ENCODE measurements around the gene OPA1. TPM values are rescaled to one million over a fixed set of nuclear protein-coding genes. Genes with fewer than 3 reads are reported as not detected.

OPA1 gene
- polyA plus RNA-seq, 1 donor (not counting 4 experiments of a cell fraction or from before 2014, with no cell fraction given): 50.1 TPM

DNA sequence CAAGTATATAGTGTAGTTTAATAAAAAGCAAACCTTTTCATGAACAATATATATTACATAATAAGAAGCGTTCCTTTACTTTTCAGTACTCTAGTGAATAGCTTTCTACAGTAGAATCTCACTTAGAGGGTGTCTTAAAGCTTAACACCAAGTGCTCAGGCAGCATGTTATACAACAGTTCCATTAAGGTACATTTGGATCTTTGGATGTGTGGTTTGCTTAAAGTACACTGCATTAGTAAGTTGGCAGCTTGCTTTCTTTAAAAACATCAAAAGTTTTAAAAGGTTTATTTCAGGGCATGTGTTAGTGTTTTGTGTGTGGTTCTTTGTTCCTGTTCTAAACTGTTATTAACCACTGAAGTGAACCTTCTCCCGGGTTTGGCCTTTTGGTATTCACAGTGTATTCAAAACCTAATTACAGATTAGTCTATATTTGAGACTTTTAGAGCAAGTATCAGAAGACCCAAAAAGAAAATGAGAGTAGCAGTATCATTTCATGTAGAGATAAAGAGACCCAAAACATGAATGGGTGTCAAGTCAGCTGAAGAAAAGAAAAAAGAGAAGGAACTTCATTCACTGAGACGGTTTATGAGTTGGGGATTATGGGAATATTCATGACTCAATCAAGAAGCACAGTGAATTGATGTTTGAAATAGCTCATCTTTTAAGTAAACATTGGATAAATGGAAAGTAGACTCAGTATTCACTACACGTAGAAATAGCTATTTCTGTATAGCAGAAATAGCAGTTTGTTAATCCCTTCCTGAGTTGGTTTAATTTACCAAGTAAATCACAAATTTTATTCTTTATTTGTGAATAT is 93.9 kb downstream of the OPA1 start:
- H3K9me1 ChIP-seq (ENCODE audit: control insufficient read depth, extremely low read depth, insufficient read depth, low read length): no peaks in the 10 kb centered on the region
- H3K4me2 ChIP-seq (ENCODE audit: control insufficient read depth, extremely low read depth, insufficient read depth, low read depth, low read length): no peak overlapping the region
- no peaks in the 10 kb centered on the region for H3K27me3 ChIP-seq (ENCODE audit: control insufficient read depth, extremely low read depth, insufficient read depth, low read length)
- no peak overlapping the region for H3K4me3 ChIP-seq (ENCODE audit: control insufficient read depth in 2 of 3, extremely low read depth in 1 of 3, insufficient read depth in 2 of 3, low read depth in 1 of 3, low read length in 3 of 3)
- dilution Hi-C loops (cut with MboI; ENCODE audit: extremely low pct_ligation_motif_present, low sequenced_read_pairs): no loop called here
- no peak overlapping the region for H3K9ac ChIP-seq (ENCODE audit: control insufficient read depth, extremely low read depth, insufficient read depth, low read length)
- no peak overlapping the region for H3K27ac ChIP-seq (ENCODE audit: control insufficient read depth, insufficient read depth, low read length)
- H3K4me1 ChIP-seq (ENCODE audit: control insufficient read depth, extremely low read depth, insufficient read depth, low read length): no peaks in the 10 kb centered on the region
- H3K36me3 ChIP-seq (ENCODE audit: control insufficient read depth in 2 of 2, extremely low read depth in 1 of 2, insufficient read depth in 2 of 2, low read length in 2 of 2): peaks cover 4 to 6% of the 10 kb centered on the region in 2 experiments
- H3K79me2 ChIP-seq (ENCODE audit: control insufficient read depth, insufficient read depth, low read length): no peaks in the 10 kb centered on the region
- no peak overlapping the region for H2AFZ ChIP-seq (ENCODE audit: control insufficient read depth, low read length)
- H3K9me3 ChIP-seq (ENCODE audit: control insufficient read depth, low read depth, low read length): no peaks in the 10 kb centered on the region
- no peak for TF ChIP-seq EZH2 (IDR thresholded peaks at IDR 0.05; ENCODE audit: low read length)
- TF ChIP-seq, protein P1, sequence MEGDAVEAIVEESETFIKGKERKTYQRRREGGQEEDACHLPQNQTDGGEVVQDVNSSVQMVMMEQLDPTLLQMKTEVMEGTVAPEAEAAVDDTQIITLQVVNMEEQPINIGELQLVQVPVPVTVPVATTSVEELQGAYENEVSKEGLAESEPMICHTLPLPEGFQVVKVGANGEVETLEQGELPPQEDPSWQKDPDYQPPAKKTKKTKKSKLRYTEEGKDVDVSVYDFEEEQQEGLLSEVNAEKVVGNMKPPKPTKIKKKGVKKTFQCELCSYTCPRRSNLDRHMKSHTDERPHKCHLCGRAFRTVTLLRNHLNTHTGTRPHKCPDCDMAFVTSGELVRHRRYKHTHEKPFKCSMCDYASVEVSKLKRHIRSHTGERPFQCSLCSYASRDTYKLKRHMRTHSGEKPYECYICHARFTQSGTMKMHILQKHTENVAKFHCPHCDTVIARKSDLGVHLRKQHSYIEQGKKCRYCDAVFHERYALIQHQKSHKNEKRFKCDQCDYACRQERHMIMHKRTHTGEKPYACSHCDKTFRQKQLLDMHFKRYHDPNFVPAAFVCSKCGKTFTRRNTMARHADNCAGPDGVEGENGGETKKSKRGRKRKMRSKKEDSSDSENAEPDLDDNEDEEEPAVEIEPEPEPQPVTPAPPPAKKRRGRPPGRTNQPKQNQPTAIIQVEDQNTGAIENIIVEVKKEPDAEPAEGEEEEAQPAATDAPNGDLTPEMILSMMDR (optimal IDR thresholded peaks at IDR 0.05 in 1 of 3, IDR thresholded peaks at IDR 0.05 in 1 of 3, conservative IDR thresholded peaks at IDR 0.05 in 1 of 3; ENCODE audit: extremely low read depth in 1 of 3, insufficient read depth in 2 of 3, low read length in 3 of 3): no peak
- no peak for DNase-seq (ENCODE audit: low read depth, low spot score)
- H4K20me1 ChIP-seq (ENCODE audit: control insufficient read depth, extremely low read depth, insufficient read depth, low read length): no peaks in the 10 kb centered on the region
- no peak for FAIRE-seq

DNA sequence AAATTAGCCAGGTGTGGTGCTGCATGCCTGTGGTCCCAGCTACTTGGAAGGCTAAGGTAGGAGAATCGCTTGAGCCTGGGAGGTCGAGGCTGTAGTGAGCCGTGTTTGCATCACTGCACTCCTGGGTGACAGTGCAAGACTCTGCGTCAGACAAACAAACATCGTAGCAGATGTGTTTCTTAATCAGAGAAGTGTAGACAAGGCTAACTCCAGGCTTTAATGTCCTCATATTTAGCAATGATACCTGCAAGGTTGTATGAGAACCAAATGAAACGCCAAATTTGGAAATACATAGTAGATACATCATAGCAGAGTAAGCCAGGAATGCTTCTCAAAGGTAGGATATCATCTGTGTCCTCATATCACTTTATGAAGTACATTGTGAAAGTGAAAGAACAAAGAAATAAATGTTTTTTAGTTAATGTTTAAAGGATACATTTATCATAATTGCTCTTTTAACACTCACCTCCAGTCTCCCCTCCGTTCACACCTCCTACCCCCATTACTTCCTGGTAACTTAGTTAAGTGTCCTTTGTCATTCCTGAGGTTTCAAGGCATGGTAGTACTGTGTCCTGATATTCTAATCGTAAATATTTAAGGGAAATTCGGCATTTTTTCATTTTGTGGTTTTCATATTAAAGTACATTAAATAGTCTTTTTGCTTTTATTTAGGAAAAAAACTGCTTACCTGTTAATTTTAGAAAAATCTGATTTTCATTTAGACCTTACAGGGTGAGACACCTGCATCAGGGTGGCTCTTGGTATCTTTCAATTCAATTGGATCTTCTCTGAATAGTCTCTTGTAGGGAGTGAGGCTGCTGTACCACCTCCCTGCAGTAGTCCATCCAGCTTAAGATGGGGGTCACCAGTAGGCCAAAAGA is 96.1 kb downstream of the OPA1 start:
- no peak for TF ChIP-seq EZH2 (IDR thresholded peaks at IDR 0.05; ENCODE audit: low read length)
- TF ChIP-seq, protein P1 (optimal IDR thresholded peaks at IDR 0.05 in 1 of 3, IDR thresholded peaks at IDR 0.05 in 1 of 3, conservative IDR thresholded peaks at IDR 0.05 in 1 of 3; ENCODE audit: extremely low read depth in 1 of 3, insufficient read depth in 2 of 3, low read length in 3 of 3): no peak
- H2AFZ ChIP-seq (ENCODE audit: control insufficient read depth, low read length): no peak overlapping the region
- H3K4me1 ChIP-seq (ENCODE audit: control insufficient read depth, extremely low read depth, insufficient read depth, low read length): no peaks in the 10 kb centered on the region
- dilution Hi-C loops (cut with MboI; ENCODE audit: extremely low pct_ligation_motif_present, low sequenced_read_pairs): no loop called here
- H3K9me1 ChIP-seq (ENCODE audit: control insufficient read depth, extremely low read depth, insufficient read depth, low read length): no peaks in the 10 kb centered on the region
- H4K20me1 ChIP-seq (ENCODE audit: control insufficient read depth, extremely low read depth, insufficient read depth, low read length): no peaks in the 10 kb centered on the region
- FAIRE-seq: no peak
- no peak overlapping the region for H3K4me2 ChIP-seq (ENCODE audit: control insufficient read depth, extremely low read depth, insufficient read depth, low read depth, low read length)
- H3K4me3 ChIP-seq (ENCODE audit: control insufficient read depth in 2 of 3, extremely low read depth in 1 of 3, insufficient read depth in 2 of 3, low read depth in 1 of 3, low read length in 3 of 3): no peak overlapping the region
- peaks cover 6 to 9% of the 10 kb centered on the region in 2 experiments for H3K36me3 ChIP-seq (ENCODE audit: control insufficient read depth in 2 of 2, extremely low read depth in 1 of 2, insufficient read depth in 2 of 2, low read length in 2 of 2)
- no peaks in the 10 kb centered on the region for H3K79me2 ChIP-seq (ENCODE audit: control insufficient read depth, insufficient read depth, low read length)
- no peak overlapping the region for H3K27ac ChIP-seq (ENCODE audit: control insufficient read depth, insufficient read depth, low read length)
- DNase-seq (ENCODE audit: low read depth, low spot score): no peak
- H3K27me3 ChIP-seq (ENCODE audit: control insufficient read depth, extremely low read depth, insufficient read depth, low read length): no peaks in the 10 kb centered on the region
- no peaks in the 10 kb centered on the region for H3K9me3 ChIP-seq (ENCODE audit: control insufficient read depth, low read depth, low read length)
- H3K9ac ChIP-seq (ENCODE audit: control insufficient read depth, extremely low read depth, insufficient read depth, low read length): no peak overlapping the region
